H1 (cell line): ENCODE measurements around the gene ONECUT3. TPM values are rescaled to one million over a fixed set of nuclear protein-coding genes. Genes with fewer than 3 reads are reported as not detected.

Experiments
- CTCF ChIA-PET: fragments of 300-600 bp; sonication (Branson Sonifier 250); formaldehyde crosslinking; loops from one replicate; lab custom pipeline; 2021; ENCODE audit not compliant: partially characterized antibody; lab: Charles Lee
- POLR2A ChIA-PET: fragments of 300-600 bp; sonication (Branson Sonifier 250); formaldehyde crosslinking; loops from one replicate; lab custom pipeline; 2021; ENCODE audit warnings: inconsistent platforms; ENCODE audit not compliant: partially characterized antibody; lab: Charles Lee
- DNase-seq, 2 experiments: peaks; one replicate each; pipeline versions ENCODE4 v3.0.0 to v3.0.0-alpha.2; 2010 to 2022; ENCODE audit warnings: low spot score in 2 of 2, low read depth in 1 of 2, mixed read lengths in 1 of 2
- FAIRE-seq: peaks from 2 replicates; lab custom pipeline; 2011; peaks lifted over from hg19 to GRCh38; lab: Jason Lieb, UNC
- H2AFZ ChIP-seq: 2 replicates; pipeline ENCODE4 v1.8.1; 2012; ENCODE audit warnings: low read length, inconsistent platforms
- H2AK5ac ChIP-seq: 2 replicates; pipeline ENCODE4 v1.6.1; 2013; ENCODE audit warnings: low read depth, low read length
- H2BK120ac ChIP-seq: replicated peaks from 2 replicates; pipeline ENCODE3; 2013; ENCODE audit warnings: low read depth, low read length, inconsistent platforms
- H2BK12ac ChIP-seq: 2 replicates; pipeline ENCODE4 v1.6.1; 2013; ENCODE audit warnings: low read depth, low read length
- H2BK15ac ChIP-seq: 2 replicates; pipeline ENCODE4 v1.6.1; 2013; ENCODE audit warnings: low read length
- H2BK20ac ChIP-seq: 2 replicates; pipeline ENCODE4 v1.6.1; 2013; ENCODE audit warnings: low read length
- H2BK5ac ChIP-seq: 2 replicates; pipeline ENCODE4 v1.6.1; 2013; ENCODE audit warnings: low read depth, low read length
- H3K14ac ChIP-seq: 2 replicates; pipeline ENCODE4 v1.6.1; 2013; ENCODE audit warnings: inconsistent platforms; ENCODE audit not compliant: insufficient read length
- H3K18ac ChIP-seq: 2 replicates; pipeline ENCODE4 v1.6.1; 2013; ENCODE audit warnings: low read length; ENCODE audit errors: extremely low read depth
- H3K23ac ChIP-seq: 2 replicates; pipeline ENCODE4 v1.6.1; 2013; ENCODE audit warnings: inconsistent platforms; ENCODE audit not compliant: insufficient read length
- H3K23me2 ChIP-seq: 2 replicates; pipeline ENCODE4 v1.6.1; 2013; ENCODE audit warnings: low read depth, low read length
- H3K27ac ChIP-seq: 2 replicates; pipeline ENCODE4 v1.6.1; 2011; ENCODE audit warnings: low read depth, low read length, inconsistent platforms
- H3K27me3 ChIP-seq, 4 experiments: replicated peaks in 1 of 4; 1 replicate in 1 of 4; 2 replicates in 3 of 4; pipeline versions ENCODE4 v1.6.1 to v1.8.1; 2011 to 2013; ENCODE audit warnings: low read length in 3 of 4, mild to moderate bottlenecking in 3 of 4, inconsistent platforms in 2 of 4, mixed read lengths in 2 of 4, moderate library complexity in 1 of 4; ENCODE audit not compliant: control insufficient read depth in 3 of 4, insufficient read depth in 3 of 4; ENCODE audit errors: extremely low read depth in 1 of 4
- H3K36me3 ChIP-seq, 4 experiments: 2 replicates each; pipeline versions ENCODE4 v1.6.1 to v1.8.1; 2011 to 2013; ENCODE audit warnings: mild to moderate bottlenecking in 4 of 4, low read length in 3 of 4, moderate library complexity in 2 of 4, control low read depth in 1 of 4, inconsistent platforms in 1 of 4; ENCODE audit not compliant: insufficient read depth in 4 of 4, control insufficient read depth in 2 of 4
- H3K4ac ChIP-seq: replicated peaks from 2 replicates; pipeline ENCODE3; 2013; ENCODE audit warnings: low read length, low read depth, mixed read lengths, inconsistent platforms; ENCODE audit not compliant: insufficient read length
- H3K4me1 ChIP-seq, 4 experiments: replicated peaks in 1 of 4; 1 replicate in 1 of 4; 2 replicates in 3 of 4; pipeline versions ENCODE4 v1.6.1 to v1.8.1; 2011 to 2013; ENCODE audit warnings: low read length in 3 of 4, inconsistent platforms in 2 of 4, mixed read lengths in 1 of 4; ENCODE audit not compliant: insufficient read depth in 4 of 4, control insufficient read depth in 3 of 4
- H3K4me2 ChIP-seq, 2 experiments: 2 replicates each; pipeline versions ENCODE4 v1.6.1 to v1.8.1; 2011 to 2013; ENCODE audit warnings: low read depth in 2 of 2, low read length in 2 of 2, control low read depth in 1 of 2, inconsistent platforms in 1 of 2, mild to moderate bottlenecking in 1 of 2; ENCODE audit not compliant: insufficient read depth in 1 of 2
- H3K4me3 ChIP-seq, 4 experiments: fragments of 200-600, 300-600 bp in 1 of 4; sonication (generic), shearing (Covaris generic), sonication (Bioruptor Twin) in 1 of 4; 2 replicates each; pipeline versions ENCODE4 v1.5.1 to v1.8.1; 2011 to 2016; ENCODE audit warnings: low read length in 4 of 4, low read depth in 3 of 4, control low read depth in 2 of 4, inconsistent platforms in 2 of 4, mild to moderate bottlenecking in 2 of 4, mixed read lengths in 1 of 4, moderate library complexity in 1 of 4; ENCODE audit not compliant: insufficient read depth in 2 of 4; ENCODE audit errors: extremely low read depth in 1 of 4
- H3K56ac ChIP-seq: replicated peaks from 2 replicates; pipeline ENCODE3; 2013; ENCODE audit warnings: low read depth, mild to moderate bottlenecking, mixed read lengths, low read length, inconsistent platforms; ENCODE audit not compliant: insufficient read length
- H3K79me1 ChIP-seq: 2 replicates; pipeline ENCODE4 v1.6.1; 2013; ENCODE audit warnings: low read depth, low read length, control low read depth
- H3K79me2 ChIP-seq, 2 experiments: 2 replicates each; pipeline versions ENCODE4 v1.6.1 to v1.8.1; 2012 to 2013; ENCODE audit warnings: low read length in 2 of 2, mild to moderate bottlenecking in 2 of 2, inconsistent platforms in 1 of 2; ENCODE audit not compliant: insufficient read depth in 2 of 2, control insufficient read depth in 1 of 2
- H3K9ac ChIP-seq, 4 experiments: replicated peaks in 1 of 4; 1 replicate in 1 of 4; 2 replicates in 3 of 4; pipeline versions ENCODE4 v1.6.1 to v1.8.1; 2011 to 2013; ENCODE audit warnings: low read depth in 3 of 4, low read length in 3 of 4, control low read depth in 2 of 4, mild to moderate bottlenecking in 2 of 4, moderate library complexity in 2 of 4, inconsistent platforms in 1 of 4; ENCODE audit errors: extremely low read depth in 1 of 4
- H3K9me3 ChIP-seq, 2 experiments: 2 replicates each; pipeline versions ENCODE4 v1.6.1 to v1.8.1; 2012 to 2013; ENCODE audit warnings: mild to moderate bottlenecking in 2 of 2, moderate library complexity in 2 of 2, control low read depth in 1 of 2, inconsistent platforms in 1 of 2, low read depth in 1 of 2, low read length in 1 of 2, mixed read lengths in 1 of 2; ENCODE audit not compliant: insufficient read depth in 2 of 2
- H4K20me1 ChIP-seq, 2 experiments: replicated peaks in 1 of 2; 2 replicates each; pipeline versions ENCODE3 to v1.8.1; 2011 to 2013; ENCODE audit warnings: inconsistent platforms in 2 of 2, low read length in 2 of 2, mild to moderate bottlenecking in 1 of 2; ENCODE audit not compliant: insufficient read depth in 2 of 2, control insufficient read depth in 1 of 2
- H4K5ac ChIP-seq: 2 replicates; pipeline ENCODE4 v1.6.1; 2013; ENCODE audit warnings: low read length, low read depth, mixed read lengths, inconsistent platforms; ENCODE audit not compliant: insufficient read length
- H4K8ac ChIP-seq: 2 replicates; pipeline ENCODE4 v1.8.0; 2013; ENCODE audit warnings: mild to moderate bottlenecking, moderate library complexity, low read length, inconsistent platforms; ENCODE audit not compliant: insufficient read depth; ENCODE audit errors: extremely low read depth
- H4K91ac ChIP-seq: replicated peaks from 2 replicates; pipeline ENCODE3; 2013; ENCODE audit warnings: low read length, mixed read lengths, inconsistent platforms; ENCODE audit not compliant: insufficient read length
- CREB1 ChIP-seq: IDR thresholded peaks from 2 replicates; pipeline ENCODE4 v1.6.1; 2012; ENCODE audit warnings: inconsistent platforms
- FOSL1 ChIP-seq: IDR thresholded peaks from 2 replicates; pipeline ENCODE4 v1.6.1; 2011; ENCODE audit warnings: mild to moderate bottlenecking, low read depth, low read length, moderate library complexity; ENCODE audit not compliant: insufficient read depth
- HDAC2 ChIP-seq, 2 experiments: fragments of 300-600 bp in 1 of 2; sonication (generic) in 1 of 2; IDR thresholded peaks; 2 replicates each; pipeline ENCODE4 v1.6.1; 2011 to 2012; ENCODE audit warnings: low read depth in 2 of 2, low read length in 2 of 2, mild to moderate bottlenecking in 2 of 2, moderate library complexity in 2 of 2, borderline replicate concordance in 1 of 2, inconsistent platforms in 1 of 2
- KDM4A ChIP-seq: IDR thresholded peaks from one replicate; pipeline ENCODE4 v1.7.1; 2012; ENCODE audit warnings: low read depth, mild to moderate bottlenecking, moderate library complexity, low read length, inconsistent platforms; ENCODE audit not compliant: severe bottlenecking
- MAFK ChIP-seq: IDR thresholded peaks from 2 replicates; pipeline ENCODE4 v1.6.1; 2012; ENCODE audit warnings: low read depth, mild to moderate bottlenecking, improper control_type of control experiment, low read length
- RAD21 ChIP-seq, 2 experiments: IDR thresholded peaks in 1 of 2; conservative IDR thresholded peaks in 1 of 2; 2 replicates each; pipeline ENCODE4 v1.6.1; 2011; ENCODE audit warnings: low read depth in 2 of 2, low read length in 2 of 2, improper control_type of control experiment in 1 of 2, inconsistent platforms in 1 of 2, mild to moderate bottlenecking in 1 of 2, moderate library complexity in 1 of 2
- RNF2 ChIP-seq: fragments of 200-900, 300-1000 bp; sonication (generic); IDR thresholded peaks from 2 replicates; pipeline ENCODE4 v1.7.1; 2016; ENCODE audit warnings: borderline replicate concordance, low read depth, mild to moderate bottlenecking, antibody characterized with exemption, low read length; ENCODE audit not compliant: poor library complexity, severe bottlenecking; ENCODE audit errors: missing control alignments
- SAP30 ChIP-seq: fragments of 300-600 bp; sonication (generic); IDR thresholded peaks from 2 replicates; pipeline ENCODE4 v1.7.1; 2012; ENCODE audit warnings: low read length, moderate library complexity, mild to moderate bottlenecking, inconsistent platforms; ENCODE audit not compliant: insufficient read depth, insufficient replicate concordance
- SIRT6 ChIP-seq: IDR thresholded peaks from one replicate; pipeline ENCODE4 v1.7.1; 2012; ENCODE audit warnings: low read length, inconsistent platforms
- SRF ChIP-seq: IDR thresholded peaks from 2 replicates; pipeline ENCODE4 v1.6.1; 2011; ENCODE audit warnings: mild to moderate bottlenecking, low read depth, low read length, moderate library complexity
- TAF1 ChIP-seq: IDR thresholded peaks from 2 replicates; pipeline ENCODE4 v1.6.1; 2011; ENCODE audit warnings: mild to moderate bottlenecking, low read depth, low read length
- TBP ChIP-seq: IDR thresholded peaks from 2 replicates; pipeline ENCODE4 v1.6.1; 2011; ENCODE audit warnings: low read depth, low read length, improper control_type of control experiment
- WGBS, 2 experiments: shearing (Covaris generic) in 1 of 2; methylation state at CpG; one replicate each; pipeline versions ENCODE4 v1.1.6 to v1.1.7; 2013 to 2015; ENCODE audit warnings: low lambda C conversion rate in 2 of 2, mixed read lengths in 2 of 2, inconsistent platforms in 1 of 2, low coverage in 1 of 2, missing lambda C conversion rate in 1 of 2; ENCODE audit not compliant: insufficient replicate concordance in 2 of 2, insufficient coverage in 1 of 2, insufficient read length in 1 of 2; ENCODE audit errors: extremely low coverage in 1 of 2, missing lambda C conversion rate in 1 of 2; 5-methylcytosine and 5-hydroxymethylcytosine counted together
- polyA plus RNA-seq, 7 experiments: library from polyadenylated mRNA; depleted of rRNA in 3 of 7; stranded (reverse) in 5 of 7; unstranded in 2 of 7; fragments of >200 nt in 5 of 7; fragments of 200-250 nt in 2 of 7; gene quantifications; 1 replicate in 5 of 7; 2 replicates in 1 of 7; 4 replicates in 1 of 7; pipeline versions ENCODE4 v1.2.1 to v1.2.3, GENCODE V29; 2011 to 2013; ENCODE audit warnings: missing spikeins in 2 of 7, mixed read lengths in 2 of 7
- total RNA-seq: library from RNA; stranded (reverse); fragmentation: NEBNext Ultra II Directional; extraction: Animal tissue kit (Norgen Biotek cat#: 25700); gene quantifications from 2 replicates; pipeline ENCODE4 v1.2.1, GENCODE V29; 2021

Gene ONECUT3
- total and polyA plus RNA-seq, 2 of the 8 experiments (the other 6 are each of a cell fraction or from before 2014, with no cell fraction given) = not detected

GRCh38 chr19:1829958-1830357 is 76.7 kb downstream of the ONECUT3 start:
- Histone ChIP-seq H3K27ac (no peak overlapping the region), H3K27me3 (no peaks in the 10 kb centered on the region), H2AFZ (no peak overlapping the region), H2BK5ac (no peak overlapping the region), H4K5ac (no peak overlapping the region), H3K4ac (no peak overlapping the region), H2BK20ac (no peak overlapping the region), H3K79me1 (peaks cover 8% of the 10 kb centered on the region), H2BK15ac (no peak overlapping the region), H4K91ac (no peak overlapping the region), H3K9ac (no peak overlapping the region), H4K20me1 (peaks cover 0 to 14% of the 10 kb centered on the region in 2 experiments), H3K4me3 (no peak overlapping the region), H3K23me2 (peaks cover 2% of the 10 kb centered on the region; the same call in 1 of the 2 replicates), H3K18ac (no peak overlapping the region), H2BK120ac (no peak overlapping the region), H3K4me2 (no peak overlapping the region), H3K9me3 (no peaks in the 10 kb centered on the region), H3K79me2 (peaks cover 0 to 28% of the 10 kb centered on the region in 2 experiments; a peak in 2 of 4 replicates), H3K4me1 (peaks cover 0 to 14% (median 8%) of the 10 kb centered on the region in 4 experiments; a peak in 6 of 7 replicates), H2AK5ac (no peak overlapping the region), H3K14ac (no peak overlapping the region), H3K56ac (no peak overlapping the region), H2BK12ac (no peak overlapping the region), H4K8ac (no peak overlapping the region; the same call in 1 of the 2 replicates), H3K36me3 (peaks cover 0 to 9% (median 2%) of the 10 kb centered on the region in 4 experiments; a peak in 1 of 8 replicates), H3K23ac (no peak overlapping the region)
- ChIA-PET POLR2A (interaction anchor here (0.7 to 2.8 kb wide), 4 partner anchors 10 to 16 kb away, joined by 3 to 8 read pairs (median 4); no protein-coding TSS in a partner anchor), CTCF (interaction anchor here (1.1 to 16.5 kb wide), 10 partner anchors 11 to 224 kb away, joined by 3 to 228 read pairs (median 5); partner anchors contain the start of genes ATP8B3 and UQCR11)
- WGBS, 2 experiments = 92% methylated on average over 11 of the region's 11 CpGs; no CpG with 5 or more reads in 1 of the 2 experiments
- FAIRE-seq (no peak), DNase-seq (no peak)
- TF ChIP-seq HDAC2 (IDR thresholded peaks at IDR 0.05; ENCODE audit: borderline replicate concordance in 1 of 2, low read depth in 2 of 2, low read length in 2 of 2) (no peak), RAD21 (IDR thresholded peaks at IDR 0.05 in 1 of 2, conservative IDR thresholded peaks at IDR 0.05 in 1 of 2; ENCODE audit: low read depth in 2 of 2, low read length in 2 of 2) (no peak), RNF2 (no peak), MAFK (no peak), TAF1 (no peak), SAP30 (no peak), SRF (no peak), TBP (no peak), FOSL1 (no peak), CREB1 (no peak), KDM4A (no peak), SIRT6 (no peak)
